ENCODE data around the gene UBLCP1. TPM values are rescaled to one million over a fixed set of nuclear protein-coding genes. Genes with fewer than 3 reads are reported as not detected.
"Not testable (repeated sequence)": the region's sequence is repeated elsewhere in the genome, so short reads cannot be mapped to it uniquely, and the experiment has no call there.

UBLCP1 gene
- total RNA-seq, 1 donor from 2014 or later, result 12.3 TPM

- DNase-seq, result no peak
These were observed 10.9 kb upstream of the UBLCP1 start for GRCh38 chr5:159252195-159252594.

GRCh38 chr5:159257007-159257406, 6.1 kb upstream of the UBLCP1 start:
- no peak for DNase-seq

GRCh38 chr5:159257629-159258283, 5.3 kb upstream of the UBLCP1 start:
- no peak for DNase-seq

GRCh38 chr5:159258361-159258760, 4.7 kb upstream of the UBLCP1 start:
- no peak for DNase-seq

- DNase-seq, result not testable (repeated sequence)
These were observed 2.9 kb upstream of the UBLCP1 start for GRCh38 chr5:159260212-159260611.

- peak; percentile 60 for DNase-seq
These were observed 625 bp upstream of the UBLCP1 start for GRCh38 chr5:159262472-159262858.

GRCh38 chr5:159263569-159263905, 447 bp downstream of the UBLCP1 start:
- no peak for DNase-seq

GRCh38 chr5:159266764-159267163, 3.7 kb downstream of the UBLCP1 start:
- not testable (repeated sequence) for DNase-seq

GRCh38 chr5:159269723-159270122, 6.6 kb downstream of the UBLCP1 start:
- DNase-seq, result no peak

- DNase-seq, result no peak
These were observed 10.8 kb downstream of the UBLCP1 start for GRCh38 chr5:159273923-159274322.

- DNase-seq, result no peak
These were observed 11.6 kb downstream of the UBLCP1 start for GRCh38 chr5:159274676-159275075.

- DNase-seq, result peak; percentile 45
These were observed 23.4 kb downstream of the UBLCP1 start for GRCh38 chr5:159286420-159287035.

- no peak for DNase-seq
These were observed 27.7 kb downstream of the UBLCP1 start for GRCh38 chr5:159290741-159291140.

- DNase-seq, result no peak
These were observed 31.8 kb downstream of the UBLCP1 start for GRCh38 chr5:159294921-159295320.

GRCh38 chr5:159297300-159297699, 34.2 kb downstream of the UBLCP1 start:
- DNase-seq, result not testable (repeated sequence)

GRCh38 chr5:159301466-159301865, 38.4 kb downstream of the UBLCP1 start:
- no peak for DNase-seq

GRCh38 chr5:159301929-159302860, 39.1 kb downstream of the UBLCP1 start:
- DNase-seq, result not testable (repeated sequence)

GRCh38 chr5:159303286-159303685, 40.2 kb downstream of the UBLCP1 start:
- DNase-seq, result no peak

GRCh38 chr5:159304961-159305595, 42.0 kb downstream of the UBLCP1 start:
- no peak for DNase-seq

GRCh38 chr5:159309689-159310433, 46.8 kb downstream of the UBLCP1 start:
- DNase-seq, result no peak

- DNase-seq, result no peak
These were observed 47.4 kb downstream of the UBLCP1 start for GRCh38 chr5:159310511-159310910.

GRCh38 chr5:159311063-159311462, 48.0 kb downstream of the UBLCP1 start:
- no peak for DNase-seq

Measured in skin of body (tissue), 2 donors.